ENCODE data around the gene ZGPAT. TPM values are rescaled to one million over a fixed set of nuclear protein-coding genes. Genes with fewer than 3 reads are reported as not detected.
A peak's percentile ranks its signal among the peaks of the same experiment; 100 is the strongest.

Gene ZGPAT
- total and polyA plus RNA-seq, 2 of the 13 experiments (the other 11 are each of a cell fraction or from before 2014, with no cell fraction given) = 23.0 to 41.9 TPM

DNA sequence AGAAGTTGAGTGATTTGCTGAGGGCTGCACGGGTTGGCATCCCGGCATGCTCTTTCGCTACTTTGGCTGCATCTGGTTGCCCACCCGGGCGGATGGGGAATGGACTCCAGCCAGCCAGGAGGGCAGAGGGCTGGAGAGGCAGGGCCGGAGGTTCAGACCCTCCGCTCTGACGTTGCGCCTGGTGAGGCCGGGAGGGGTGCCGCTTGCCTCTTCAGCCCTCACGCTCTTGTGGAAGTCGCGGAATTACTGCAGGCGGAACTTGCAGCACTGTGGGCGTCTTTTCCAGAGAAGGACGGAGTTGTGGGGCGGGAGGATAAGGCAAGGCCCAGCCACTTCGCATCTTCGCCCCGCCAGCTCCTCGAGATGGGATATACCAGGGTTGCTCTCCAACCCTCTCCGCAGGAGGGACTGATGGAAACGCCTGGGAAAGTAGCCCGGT, 49.1 kb upstream of the ZGPAT start (continued):
- no peak for TF ChIP-seq ZBTB38 (CRISPR knock-in tag; IDR thresholded peaks at IDR 0.05)
- no peak for TF ChIP-seq HMGA1 (CRISPR knock-in tag; conservative IDR thresholded peaks at IDR 0.05)
- no peak for TF ChIP-seq SRF (IDR thresholded peaks at IDR 0.05; ENCODE audit: low read depth, low read length)
- TF ChIP-seq SAP130 (CRISPR knock-in tag; IDR thresholded peaks at IDR 0.05; ENCODE audit: low read depth) = no peak
- TF ChIP-seq ZNF431 (CRISPR knock-in tag; IDR thresholded peaks at IDR 0.05; ENCODE audit: borderline replicate concordance, low read depth) = no peak; the same call in 1 of the 2 replicates
- no peak for TF ChIP-seq IKZF4 (CRISPR knock-in tag; IDR thresholded peaks at IDR 0.05; ENCODE audit: borderline replicate concordance, low read depth, not compliant biosample characterization)
- TF ChIP-seq ZNF672 (CRISPR knock-in tag; IDR thresholded peaks at IDR 0.05) = no peak
- TF ChIP-seq, protein P1, sequence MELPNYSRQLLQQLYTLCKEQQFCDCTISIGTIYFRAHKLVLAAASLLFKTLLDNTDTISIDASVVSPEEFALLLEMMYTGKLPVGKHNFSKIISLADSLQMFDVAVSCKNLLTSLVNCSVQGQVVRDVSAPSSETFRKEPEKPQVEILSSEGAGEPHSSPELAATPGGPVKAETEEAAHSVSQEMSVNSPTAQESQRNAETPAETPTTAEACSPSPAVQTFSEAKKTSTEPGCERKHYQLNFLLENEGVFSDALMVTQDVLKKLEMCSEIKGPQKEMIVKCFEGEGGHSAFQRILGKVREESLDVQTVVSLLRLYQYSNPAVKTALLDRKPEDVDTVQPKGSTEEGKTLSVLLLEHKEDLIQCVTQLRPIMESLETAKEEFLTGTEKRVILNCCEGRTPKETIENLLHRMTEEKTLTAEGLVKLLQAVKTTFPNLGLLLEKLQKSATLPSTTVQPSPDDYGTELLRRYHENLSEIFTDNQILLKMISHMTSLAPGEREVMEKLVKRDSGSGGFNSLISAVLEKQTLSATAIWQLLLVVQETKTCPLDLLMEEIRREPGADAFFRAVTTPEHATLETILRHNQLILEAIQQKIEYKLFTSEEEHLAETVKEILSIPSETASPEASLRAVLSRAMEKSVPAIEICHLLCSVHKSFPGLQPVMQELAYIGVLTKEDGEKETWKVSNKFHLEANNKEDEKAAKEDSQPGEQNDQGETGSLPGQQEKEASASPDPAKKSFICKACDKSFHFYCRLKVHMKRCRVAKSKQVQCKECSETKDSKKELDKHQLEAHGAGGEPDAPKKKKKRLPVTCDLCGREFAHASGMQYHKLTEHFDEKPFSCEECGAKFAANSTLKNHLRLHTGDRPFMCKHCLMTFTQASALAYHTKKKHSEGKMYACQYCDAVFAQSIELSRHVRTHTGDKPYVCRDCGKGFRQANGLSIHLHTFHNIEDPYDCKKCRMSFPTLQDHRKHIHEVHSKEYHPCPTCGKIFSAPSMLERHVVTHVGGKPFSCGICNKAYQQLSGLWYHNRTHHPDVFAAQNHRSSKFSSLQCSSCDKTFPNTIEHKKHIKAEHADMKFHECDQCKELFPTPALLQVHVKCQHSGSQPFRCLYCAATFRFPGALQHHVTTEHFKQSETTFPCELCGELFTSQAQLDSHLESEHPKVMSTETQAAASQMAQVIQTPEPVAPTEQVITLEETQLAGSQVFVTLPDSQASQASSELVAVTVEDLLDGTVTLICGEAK (IDR thresholded peaks at IDR 0.05) = no peak
- TF ChIP-seq, protein P1 (CRISPR knock-in tag; IDR thresholded peaks at IDR 0.05) = peak; percentile 3; the same call in 1 of the 2 replicates
- TF ChIP-seq SOX13 (IDR thresholded peaks at IDR 0.05) = no peak
- no peak for TF ChIP-seq SOX13 (CRISPR knock-in tag; conservative IDR thresholded peaks at IDR 0.05 in 1 of 2, IDR thresholded peaks at IDR 0.05 in 1 of 2)
- 0 out of 2 replicates have a peak, but pooled peaks have one; percentile 62 for TF ChIP-seq ZNF512B (CRISPR knock-in tag; IDR thresholded peaks at IDR 0.05; ENCODE audit: borderline replicate concordance)
- TF ChIP-seq JDP2 (CRISPR knock-in tag; IDR thresholded peaks at IDR 0.05; ENCODE audit: borderline replicate concordance) = no peak
- TF ChIP-seq SP1 (IDR thresholded peaks at IDR 0.05) = no peak
- no peak for TF ChIP-seq SP1 (CRISPR knock-in tag; IDR thresholded peaks at IDR 0.05)
- TF ChIP-seq DZIP1 (CRISPR knock-in tag; IDR thresholded peaks at IDR 0.05) = peak; percentile 58; the same call in 1 of the 2 replicates
